ENCODE results near the gene PREX1. TPM values are rescaled to one million over a fixed set of nuclear protein-coding genes. Genes with fewer than 3 reads are reported as not detected.

The PREX1 gene
- total and polyA plus RNA-seq, 2 donors from 2014 or later, result 8.5 to 38.2 TPM

- Histone ChIP-seq H3K36me3 (ENCODE audit: control insufficient read depth in 2 of 3, insufficient read depth in 3 of 3, low read length in 3 of 3) (no peaks in the 10 kb centered on the region), H3K4me1 (ENCODE audit: control insufficient read depth in 2 of 3, insufficient read depth in 2 of 3, low read depth in 1 of 3, low read length in 3 of 3) (peaks cover 0 to 5% (median 5%) of the 10 kb centered on the region in 3 donors), H3K27me3 (ENCODE audit: control insufficient read depth, insufficient read depth, low read length) (no peaks in the 10 kb centered on the region), H3K27ac (ENCODE audit: low read depth in 2 of 2, low read length in 2 of 2) (no peak overlapping the region), H3K4me3 (ENCODE audit: low read length in 3 of 3) (no peak overlapping the region), H3K9me3 (ENCODE audit: control insufficient read depth in 2 of 3, insufficient read depth in 1 of 3, low read length in 3 of 3) (no peaks in the 10 kb centered on the region), H3K9ac (ENCODE audit: low read length in 3 of 3) (no peak overlapping the region)
- no peak for TF ChIP-seq CTCF (IDR thresholded peaks at IDR 0.05; ENCODE audit: borderline replicate concordance, extremely low read depth, insufficient read depth)
- FAIRE-seq (no peak), DNase-seq (no peak)
- intact Hi-C loops (cut with DNase I), result no loop called here
Observed at GRCh38 chr20:48831718-48832404, 4.1 kb upstream of the PREX1 start.

DNA sequence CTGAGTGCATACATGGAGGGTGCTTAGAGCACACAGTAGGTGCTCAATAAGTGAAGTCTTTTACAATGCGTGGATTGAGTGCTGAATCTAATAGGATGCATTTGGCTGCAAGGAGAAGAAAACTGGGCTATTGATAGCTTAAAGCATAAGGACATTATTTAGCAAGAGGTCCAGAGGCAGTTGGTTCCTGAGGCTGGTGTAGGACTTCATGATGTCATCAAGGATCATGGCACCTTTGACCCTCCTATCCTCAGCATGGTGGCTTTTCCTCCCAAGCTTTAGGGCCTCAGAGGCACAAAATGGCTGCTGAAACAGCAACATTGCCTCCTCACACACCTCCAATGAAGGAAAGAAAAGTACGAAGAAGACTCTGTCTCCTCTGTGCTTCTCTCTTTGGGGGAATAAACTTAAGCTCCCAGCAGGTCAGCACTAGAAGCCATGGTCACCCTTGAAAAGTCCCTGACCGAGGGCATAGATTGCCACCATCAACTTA lies 3.1 kb upstream of the PREX1 start:
- FAIRE-seq (no peak), DNase-seq (no peak)
- Histone ChIP-seq H3K27me3 (ENCODE audit: control insufficient read depth, insufficient read depth, low read length) (no peaks in the 10 kb centered on the region), H3K36me3 (ENCODE audit: control insufficient read depth in 2 of 3, insufficient read depth in 3 of 3, low read length in 3 of 3) (no peaks in the 10 kb centered on the region), H3K9ac (ENCODE audit: low read length in 3 of 3) (no peak overlapping the region), H3K4me3 (ENCODE audit: low read length in 3 of 3) (no peak overlapping the region), H3K4me1 (ENCODE audit: control insufficient read depth in 2 of 3, insufficient read depth in 2 of 3, low read depth in 1 of 3, low read length in 3 of 3) (peaks cover 0 to 5% (median 5%) of the 10 kb centered on the region in 3 donors), H3K27ac (ENCODE audit: low read depth in 2 of 2, low read length in 2 of 2) (no peak overlapping the region), H3K9me3 (ENCODE audit: control insufficient read depth in 2 of 3, insufficient read depth in 1 of 3, low read length in 3 of 3) (no peaks in the 10 kb centered on the region)
- intact Hi-C loops (cut with DNase I), result no loop called here
- TF ChIP-seq CTCF (IDR thresholded peaks at IDR 0.05; ENCODE audit: borderline replicate concordance, extremely low read depth, insufficient read depth), result no peak

- FAIRE-seq (no peak), DNase-seq (no peak)
- H3K27me3 ChIP-seq (ENCODE audit: control insufficient read depth, insufficient read depth, low read length), result no peaks in the 10 kb centered on the region
- no peaks in the 10 kb centered on the region for H3K9me3 ChIP-seq (ENCODE audit: control insufficient read depth in 2 of 3, insufficient read depth in 1 of 3, low read length in 3 of 3)
- no peak for TF ChIP-seq CTCF (IDR thresholded peaks at IDR 0.05; ENCODE audit: borderline replicate concordance, extremely low read depth, insufficient read depth)
- no peak overlapping the region for H3K4me3 ChIP-seq (ENCODE audit: low read length in 3 of 3)
- no peak overlapping the region for H3K27ac ChIP-seq (ENCODE audit: low read depth in 2 of 2, low read length in 2 of 2)
- no peaks in the 10 kb centered on the region for H3K36me3 ChIP-seq (ENCODE audit: control insufficient read depth in 2 of 3, insufficient read depth in 3 of 3, low read length in 3 of 3)
- intact Hi-C loops (cut with DNase I), result no loop called here
- peaks cover 0 to 5% (median 5%) of the 10 kb centered on the region in 3 donors for H3K4me1 ChIP-seq (ENCODE audit: control insufficient read depth in 2 of 3, insufficient read depth in 2 of 3, low read depth in 1 of 3, low read length in 3 of 3)
- no peak overlapping the region for H3K9ac ChIP-seq (ENCODE audit: low read length in 3 of 3)
Observed at GRCh38 chr20:48829940-48830339, 2.1 kb upstream of the PREX1 start.

All from kidney (tissue), 14 donors.